Measurements from ENCODE around the gene SAPCD1.

GRCh38 chr6:31729979-31730630 is 32.4 kb upstream of the SAPCD1 start:
- TF ChIP-seq CTCF (IDR thresholded peaks at IDR 0.05 in 8 of 11, conservative IDR thresholded peaks at IDR 0.05 in 3 of 11) (peak in 2 of 11 experiments; percentile 10 to 37), POLR2A (IDR thresholded peaks at IDR 0.05) (no peak)
